Aorta (tissue), 5 donors: ENCODE data around the gene OBSCN. TPM values are rescaled to one million over a fixed set of nuclear protein-coding genes. Genes with fewer than 3 reads are reported as not detected.

Experiments
- ATAC-seq: fragments of 200-7000 bp; cut with Tn5 transposase; one replicate; pipeline ENCODE4 v1.9.1; 2022; ENCODE audit warnings: moderate library complexity; ENCODE audit not compliant: low FRiP score
- DNase-seq, 2 donors: peaks; one replicate each; pipeline ENCODE4 v3.0.0-alpha.2; 2020
- H3K27ac ChIP-seq, 2 donors: one replicate each; pipeline ENCODE4 v1.5.1; 2013; ENCODE audit warnings: low read length in 2 of 2, mild to moderate bottlenecking in 2 of 2, moderate library complexity in 2 of 2, control low read depth in 1 of 2, inconsistent platforms in 1 of 2, low read depth in 1 of 2
- H3K27me3 ChIP-seq, 2 donors: one replicate each; pipeline ENCODE4 v1.6.1; 2013; ENCODE audit warnings: control low read depth in 1 of 2, low read length in 1 of 2, mild to moderate bottlenecking in 1 of 2, moderate library complexity in 1 of 2; ENCODE audit not compliant: insufficient read depth in 2 of 2, control insufficient read depth in 1 of 2
- H3K36me3 ChIP-seq, 2 donors: one replicate each; pipeline ENCODE4 v1.6.1; 2013; ENCODE audit warnings: control low read depth in 1 of 2, low read length in 1 of 2, mild to moderate bottlenecking in 1 of 2; ENCODE audit not compliant: insufficient read depth in 2 of 2, control insufficient read depth in 1 of 2
- H3K4me1 ChIP-seq, 2 donors: one replicate each; pipeline ENCODE4 v1.6.1; 2013; ENCODE audit warnings: low read length in 2 of 2, control low read depth in 1 of 2, mild to moderate bottlenecking in 1 of 2, moderate library complexity in 1 of 2; ENCODE audit not compliant: insufficient read depth in 2 of 2, control insufficient read depth in 1 of 2
- H3K4me3 ChIP-seq, 2 donors: one replicate each; pipeline ENCODE4 v1.5.1; 2013; ENCODE audit warnings: low read length in 2 of 2, control low read depth in 1 of 2, mild to moderate bottlenecking in 1 of 2
- H3K9me3 ChIP-seq: one replicate; pipeline ENCODE4 v1.6.1; 2013; ENCODE audit warnings: mild to moderate bottlenecking, low read length; ENCODE audit not compliant: control insufficient read depth
- WGBS, 2 donors: extraction: QIAGEN DNeasy Blood & Tissue Kit; methylation state at CpG; one replicate each; pipeline ENCODE4 v1.1.7; 2013; 5-methylcytosine and 5-hydroxymethylcytosine counted together
- intact Hi-C, 2 donors: fragments of 100-400 bp; cut with DNase I; formaldehyde crosslinking; loops; one replicate each; pipeline versions ENCODE4 v1.14.2 to v1.15.0; 2022
- polyA plus RNA-seq, 2 donors: library from polyadenylated mRNA; stranded (reverse); fragments of 200-250 nt; gene quantifications; one replicate each; pipeline ENCODE4 v1.2.3, GENCODE V29; 2013
- total RNA-seq, 2 donors: library from RNA; stranded (reverse); fragmentation: NEBNext Ultra II Directional; extraction: Animal tissue kit (Norgen Biotek cat#: 25700); gene quantifications; one replicate each; pipeline ENCODE4 v1.2.1, GENCODE V29; 2021
- donor health status: healthy with polysubstance abuse.
- donor health status: Bipolar disorder and iron deficiency.
- donor health status: DM: no; HTN: no; CAD: no.
- donor health status: DM: no; HTN: no; CAD: no.
- donor health status: DM: yes; HTN: yes; CAD: no.

The OBSCN gene
- total and polyA plus RNA-seq, 4 donors = 2.0 to 19.3 (median 6.4) TPM

- H3K4me3 ChIP-seq = no peak overlapping the region
- ATAC-seq (no peak), DNase-seq (peak in 1 of 2 donors; percentile 36)
- H3K36me3 ChIP-seq = no peaks in the 10 kb centered on the region
- intact Hi-C loops = no loop called here
- H3K27me3 ChIP-seq = no peaks in the 10 kb centered on the region
- no peak overlapping the region for H3K27ac ChIP-seq
- 94 to 95% methylated on average over 14 of the region's 14 CpGs for WGBS, 2 donors
- peaks cover 1% of the 10 kb centered on the region for H3K9me3 ChIP-seq
- no peaks in the 10 kb centered on the region for H3K4me1 ChIP-seq
Measured at GRCh38 chr1:228293816-228294500, 86.1 kb downstream of the OBSCN start.

GRCh38 chr1:228294717-228295116 is 86.9 kb downstream of the OBSCN start:
- ATAC-seq (no peak), DNase-seq (no peak)
- H3K27me3 ChIP-seq = no peaks in the 10 kb centered on the region
- H3K4me3 ChIP-seq = no peak overlapping the region
- intact Hi-C loops = no loop called here
- H3K36me3 ChIP-seq = no peaks in the 10 kb centered on the region
- 93 to 95% methylated on average over 6 to 10 of the region's 10 CpGs for WGBS, 2 donors
- H3K4me1 ChIP-seq = no peaks in the 10 kb centered on the region
- no peak overlapping the region for H3K27ac ChIP-seq
- peaks cover 1% of the 10 kb centered on the region for H3K9me3 ChIP-seq

- Histone ChIP-seq H3K9me3 (peaks cover 3% of the 10 kb centered on the region), H3K27ac (no peak overlapping the region), H3K36me3 (no peaks in the 10 kb centered on the region), H3K27me3 (no peaks in the 10 kb centered on the region), H3K4me3 (no peak overlapping the region), H3K4me1 (no peaks in the 10 kb centered on the region)
- 84 to 90% methylated on average over 5 of the region's 5 CpGs for WGBS, 2 donors
- intact Hi-C loops = no loop called here
- peak in 1 of 2 donors; percentile 57 for DNase-seq
- no peak for ATAC-seq
Measured at GRCh38 chr1:228295201-228295600, 87.4 kb downstream of the OBSCN start.

- H3K4me3 ChIP-seq = no peak overlapping the region
- 73 to 76% methylated on average over 2 of the region's 2 CpGs for WGBS, 2 donors
- intact Hi-C loops = no loop called here
- DNase-seq (no peak), ATAC-seq (no peak)
- no peak overlapping the region for H3K27ac ChIP-seq
- peaks cover 5% of the 10 kb centered on the region for H3K9me3 ChIP-seq
- H3K4me1 ChIP-seq = no peaks in the 10 kb centered on the region
- H3K36me3 ChIP-seq = no peaks in the 10 kb centered on the region
- no peaks in the 10 kb centered on the region for H3K27me3 ChIP-seq
Measured at GRCh38 chr1:228295981-228296380, 88.1 kb downstream of the OBSCN start.

DNA sequence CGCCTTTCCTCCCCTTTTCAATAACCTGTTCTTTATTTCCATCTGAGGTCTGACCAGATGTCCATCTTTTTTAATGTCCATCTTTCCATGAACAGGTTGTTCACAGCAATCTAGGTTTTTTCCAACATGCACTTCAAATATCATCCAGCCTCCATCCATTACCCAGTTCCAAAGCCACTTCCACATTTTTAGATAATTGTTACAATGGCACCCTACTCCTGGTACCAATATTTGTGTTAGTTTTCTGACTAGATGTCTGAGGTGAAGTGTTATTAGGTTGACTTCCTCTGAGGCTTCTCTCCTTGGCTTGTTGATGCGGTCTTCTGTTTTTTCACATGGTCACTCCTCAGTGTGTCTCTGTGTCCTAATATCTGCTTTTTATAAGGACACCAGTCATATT is 89.4 kb downstream of the OBSCN start:
- no peaks in the 10 kb centered on the region for H3K27me3 ChIP-seq
- ATAC-seq (no peak), DNase-seq (no peak)
- intact Hi-C loops = no loop called here
- WGBS, 2 donors = 96% methylated on average over 2 of the region's 2 CpGs
- no peak overlapping the region for H3K4me3 ChIP-seq
- no peaks in the 10 kb centered on the region for H3K36me3 ChIP-seq
- H3K9me3 ChIP-seq = peaks cover 7% of the 10 kb centered on the region
- no peak overlapping the region for H3K27ac ChIP-seq
- H3K4me1 ChIP-seq = no peaks in the 10 kb centered on the region

- no peak for ATAC-seq
- H3K9me3 ChIP-seq = peaks cover 8% of the 10 kb centered on the region
- H3K4me3 ChIP-seq = no peak overlapping the region
- intact Hi-C loops = no loop called here
- no peaks in the 10 kb centered on the region for H3K4me1 ChIP-seq
- no peaks in the 10 kb centered on the region for H3K27me3 ChIP-seq
- no peak for DNase-seq
- 90 to 95% methylated on average over 2 of the region's 2 CpGs for WGBS, 2 donors
- H3K27ac ChIP-seq = no peak overlapping the region
- no peaks in the 10 kb centered on the region for H3K36me3 ChIP-seq
Measured at GRCh38 chr1:228297822-228298221, 90.0 kb downstream of the OBSCN start.

- Histone ChIP-seq H3K27me3 (no peaks in the 10 kb centered on the region), H3K36me3 (no peaks in the 10 kb centered on the region), H3K9me3 (peaks cover 13% of the 10 kb centered on the region), H3K4me3 (no peak overlapping the region), H3K4me1 (no peaks in the 10 kb centered on the region), H3K27ac (no peak overlapping the region)
- peak in 1 of 2 donors; percentile 43 for DNase-seq
- no peak for ATAC-seq
- WGBS, 2 donors = 79 to 94% methylated on average over 6 of the region's 6 CpGs
- intact Hi-C loops = no loop called here
Measured at GRCh38 chr1:228298471-228298870, 90.6 kb downstream of the OBSCN start.

GRCh38 chr1:228299211-228299610 is 91.4 kb downstream of the OBSCN start:
- no peak for DNase-seq
- Histone ChIP-seq H3K4me3 (no peak overlapping the region), H3K36me3 (no peaks in the 10 kb centered on the region), H3K4me1 (no peaks in the 10 kb centered on the region), H3K9me3 (peaks cover 13% of the 10 kb centered on the region), H3K27me3 (no peaks in the 10 kb centered on the region), H3K27ac (no peak overlapping the region)
- ATAC-seq = no peak
- WGBS, 2 donors = 89 to 94% methylated on average over 2 of the region's 2 CpGs
- intact Hi-C loops = no loop called here

DNA sequence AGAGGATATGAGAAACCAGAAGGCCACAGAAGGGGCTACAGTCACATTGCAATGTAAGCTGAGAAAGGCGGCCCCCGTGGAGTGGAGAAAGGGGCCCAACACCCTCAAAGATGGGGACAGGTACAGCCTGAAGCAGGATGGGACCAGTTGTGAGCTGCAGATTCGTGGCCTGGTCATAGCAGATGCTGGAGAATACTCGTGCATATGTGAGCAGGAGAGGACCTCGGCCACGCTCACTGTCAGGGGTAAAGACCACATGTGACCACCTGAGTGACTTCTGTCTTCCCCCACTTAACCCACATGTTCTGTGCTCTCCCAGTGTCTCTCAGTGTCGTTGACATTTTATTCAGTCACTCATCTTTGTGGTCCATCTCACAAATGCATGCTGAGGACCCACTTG is 92.1 kb downstream of the OBSCN start:
- Histone ChIP-seq H3K9me3 (peaks cover 13% of the 10 kb centered on the region), H3K4me3 (no peak overlapping the region), H3K27me3 (no peaks in the 10 kb centered on the region), H3K36me3 (no peaks in the 10 kb centered on the region), H3K4me1 (no peaks in the 10 kb centered on the region), H3K27ac (no peak overlapping the region)
- ATAC-seq (no peak), DNase-seq (peak in 1 of 2 donors; percentile 29)
- WGBS, 2 donors = 91 to 95% methylated on average over 7 of the region's 7 CpGs
- intact Hi-C loops = no loop called here
